GM23338 (cell line): ENCODE data around the gene SRR. TPM values are rescaled to one million over a fixed set of nuclear protein-coding genes. Genes with fewer than 3 reads are reported as not detected.

Experiments
- polyA plus RNA-seq: library from polyadenylated mRNA; unstranded; fragments of >200 nt; fragmentation: Nextera tagmentation; extraction: Ambion mirVana; gene quantifications from 2 replicates; pipeline ENCODE4 v1.2.1, GENCODE V29; 2016
- small RNA-seq: library from RNA; depleted of rRNA; stranded (forward); fragments of <200 nt; gene quantifications from one replicate; pipeline ENCODE3, GENCODE V24; 2014; ENCODE audit warnings: low replicate concordance
- total RNA-seq: library from RNA; depleted of rRNA; stranded (reverse); fragments of >200 nt; shearing (Covaris generic); gene quantifications from 2 replicates; pipeline ENCODE4 v1.2.3, GENCODE V29; 2014; rRNA removed

SRR gene
- total and polyA plus RNA-seq, 2 experiments from 2014 or later, result 2.8 to 5.4 TPM

Small RNA genes lying within 50 kb of the gene (small RNA-seq; reads per million reads assigned to genes)
- gene AC006435.3 (not detected), gene SNORD91A (161 reads per million, percentile 99 among the genes with 10 or more reads in this experiment), gene SNORD91B (16.8 reads per million, percentile 97 among the genes with 10 or more reads in this experiment)

Other genes starting within 250 kb of the SRR start
- gene HIC1, start 248.8 kb upstream of the SRR start, total RNA-seq, result 0.17 TPM in 1 of 2 replicates, not detected in the other
- gene HIC1, start 248.8 kb upstream of the SRR start, polyA plus RNA-seq, result 0.23 and 0.26 TPM in 2 replicates
- 25.8 and 43.1 TPM in 2 replicates for gene SMG6, start 165 bp upstream of the SRR start, total RNA-seq
- gene SMG6, start 165 bp upstream of the SRR start, polyA plus RNA-seq, result 10.1 and 10.4 TPM in 2 replicates
- 72.7 and 108 TPM in 2 replicates for gene TSR1, start 32.5 kb downstream of the SRR start, total RNA-seq
- 31.3 and 36.9 TPM in 2 replicates for gene TSR1, start 32.5 kb downstream of the SRR start, polyA plus RNA-seq
- gene SGSM2, start 33.6 kb downstream of the SRR start, total RNA-seq, result 38.9 and 52.4 TPM in 2 replicates
- gene SGSM2, start 33.6 kb downstream of the SRR start, polyA plus RNA-seq, result 13.7 and 14.3 TPM in 2 replicates
- 6.4 and 10.4 TPM in 2 replicates for gene MNT, start 97.1 kb downstream of the SRR start, total RNA-seq
- 5.7 and 6.7 TPM in 2 replicates for gene MNT, start 97.1 kb downstream of the SRR start, polyA plus RNA-seq
- 78.1 and 80.8 TPM in 2 replicates for gene METTL16, start 207.9 kb downstream of the SRR start, total RNA-seq
- 39.5 and 40.1 TPM in 2 replicates for gene METTL16, start 207.9 kb downstream of the SRR start, polyA plus RNA-seq